Measurements from ENCODE around the gene FAAP20. TPM values are rescaled to one million over a fixed set of nuclear protein-coding genes. Genes with fewer than 3 reads are reported as not detected.

The FAAP20 gene
- total and polyA plus RNA-seq, 2 donors (not counting 3 experiments of a cell fraction or from before 2014, with no cell fraction given): 31.5 to 62.6 TPM

GRCh38 chr1:2204415-2205190 is 10.0 kb upstream of the FAAP20 start:
- Histone ChIP-seq H3K36me3 (ENCODE audit: control insufficient read depth in 2 of 2, extremely low read depth in 1 of 2, insufficient read depth in 2 of 2, low read length in 2 of 2) (no peaks in the 10 kb centered on the region), H2AFZ (ENCODE audit: low read depth, low read length) (peak overlapping the region; percentile 89), H3K4me2 (ENCODE audit: insufficient read depth, low read length) (peak overlapping the region; percentile 77), H4K20me1 (replicated peaks; ENCODE audit: control insufficient read depth, extremely low read depth, insufficient read depth, low read length) (no peaks in the 10 kb centered on the region), H3K27ac (ENCODE audit: insufficient read depth, low read depth, low read length) (peak overlapping the region; percentile 4), H3K9me1 (replicated peaks; ENCODE audit: control insufficient read depth, extremely low read depth, insufficient read depth, low read length) (no peaks in the 10 kb centered on the region), H3K9ac (replicated peaks; ENCODE audit: extremely low read depth, insufficient read depth, low read length) (peak overlapping the region; percentile 52), H3K4me1 (ENCODE audit: control insufficient read depth, extremely low read depth, insufficient read depth, low read length) (peaks cover 29% of the 10 kb centered on the region), H3K9me3 (replicated peaks; ENCODE audit: control insufficient read depth, insufficient read depth, low read length) (no peaks in the 10 kb centered on the region), H3K4me3 (replicated peaks in 1 of 3; ENCODE audit: insufficient read depth in 1 of 3, low read depth in 1 of 3, low read length in 3 of 3) (peak overlapping the region; percentile 0 to 51 (median 16)), H3K27me3 (ENCODE audit: control insufficient read depth in 2 of 2, insufficient read depth in 2 of 2, low read length in 2 of 2) (no peaks in the 10 kb centered on the region), H3K79me2 (ENCODE audit: control insufficient read depth, insufficient read depth, low read length) (no peaks in the 10 kb centered on the region)
- no peak for TF ChIP-seq CTCF (IDR thresholded peaks at IDR 0.05; ENCODE audit: extremely low read depth in 1 of 2, insufficient read depth in 1 of 2, low read depth in 1 of 2, low read length in 2 of 2)
- no peak for TF ChIP-seq GATA2 (IDR thresholded peaks at IDR 0.05; ENCODE audit: insufficient read depth, insufficient read length, low read depth, low read length)
- no peak for TF ChIP-seq JUN (IDR thresholded peaks at IDR 0.05; ENCODE audit: borderline replicate concordance, insufficient read depth, insufficient read length, low read depth)
- no peak for TF ChIP-seq FOS (IDR thresholded peaks at IDR 0.05; ENCODE audit: borderline replicate concordance, insufficient read depth, low read length)
- no peak for TF ChIP-seq EZH2 (IDR thresholded peaks at IDR 0.05; ENCODE audit: borderline replicate concordance, low read depth, low read length, severe bottlenecking)
- peak; percentile 46 for TF ChIP-seq POLR2AphosphoS5 (IDR thresholded peaks at IDR 0.05; ENCODE audit: insufficient read depth, low read depth, low read length)
- no peak for TF ChIP-seq MYC (IDR thresholded peaks at IDR 0.05; ENCODE audit: low read depth, low read length)
- peak; percentile 40 for TF ChIP-seq MAX (IDR thresholded peaks at IDR 0.05; ENCODE audit: insufficient read depth, insufficient read length)
- TF ChIP-seq POLR2A (IDR thresholded peaks at IDR 0.05; ENCODE audit: low read depth, low read length): peak; percentile 65
- no peak for FAIRE-seq
- intact Hi-C loops (cut with micrococcal nuclease): loop anchor here (1.0 to 2.0 kb wide), 3 partner anchors 9 to 74 kb away; no protein-coding TSS in a partner anchor
- ChIA-PET CTCF (interaction anchor here (0.7 to 12.3 kb wide), 7 partner anchors 10 to 187 kb away, joined by 3 to 631 read pairs (median 3); partner anchors contain the start of genes FAAP20, MORN1 and RER1), POLR2A (interaction anchor here (1.0 to 1.8 kb wide), 4 partner anchors 10 to 26 kb away, joined by 3 to 17 read pairs (median 6); partner anchors contain the start of gene FAAP20)
- DNase-seq (ENCODE audit: low read depth, low spot score): peak; percentile 70
- no TSS peak for BruUV-seq (replicated peaks)
- dilution Hi-C loops (cut with MboI; ENCODE audit: extremely low pct_ligation_motif_present, low sequenced_read_pairs): no loop called here
